GM21529 (cell line): ENCODE results near the gene EXT2.

Source experiments
- ATAC-seq: cut with Tn5 transposase; IDR thresholded peaks from one replicate; pipeline ENCODE4 v1.9.1; 2021; ENCODE audit not compliant: unreplicated experiment

Gene EXT2

DNA sequence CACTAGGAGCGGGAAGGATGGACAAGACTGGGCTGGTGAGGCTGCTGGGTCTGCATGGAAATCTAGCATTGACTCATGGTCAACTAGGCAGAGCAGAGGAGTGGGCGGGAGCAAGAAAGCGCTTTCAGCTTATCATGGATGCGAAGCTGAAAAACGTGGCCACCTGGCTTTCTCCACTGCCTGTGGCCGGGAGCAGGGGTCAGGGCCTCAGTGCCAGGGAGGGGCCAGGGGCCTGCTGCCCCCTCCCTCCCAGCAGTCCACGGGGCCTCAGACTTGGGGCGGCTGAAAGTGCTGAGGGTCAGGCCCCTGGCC, 168.9 kb downstream of the EXT2 start:
- no peak for ATAC-seq

DNA sequence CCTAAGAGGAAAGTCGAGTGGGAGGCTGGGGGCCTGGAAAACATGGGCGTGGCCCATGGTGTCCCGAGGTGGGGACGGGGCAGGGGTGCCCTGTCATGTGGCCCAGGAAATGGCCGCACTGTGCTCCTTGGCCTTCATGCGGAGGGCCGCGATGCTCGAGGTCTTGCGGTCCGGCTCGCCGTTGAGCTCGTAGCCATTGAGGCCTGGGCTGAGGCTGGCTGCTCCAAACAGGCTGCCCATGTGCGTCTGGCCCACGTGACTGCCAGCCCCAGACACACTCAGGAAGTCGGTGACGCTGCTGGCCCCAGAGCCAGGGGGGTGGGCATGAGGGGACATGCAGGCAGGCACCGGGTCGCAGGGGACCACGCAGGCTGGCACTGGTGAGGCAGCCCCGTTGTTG, 169.3 kb downstream of the EXT2 start:
- ATAC-seq, result no peak

DNA sequence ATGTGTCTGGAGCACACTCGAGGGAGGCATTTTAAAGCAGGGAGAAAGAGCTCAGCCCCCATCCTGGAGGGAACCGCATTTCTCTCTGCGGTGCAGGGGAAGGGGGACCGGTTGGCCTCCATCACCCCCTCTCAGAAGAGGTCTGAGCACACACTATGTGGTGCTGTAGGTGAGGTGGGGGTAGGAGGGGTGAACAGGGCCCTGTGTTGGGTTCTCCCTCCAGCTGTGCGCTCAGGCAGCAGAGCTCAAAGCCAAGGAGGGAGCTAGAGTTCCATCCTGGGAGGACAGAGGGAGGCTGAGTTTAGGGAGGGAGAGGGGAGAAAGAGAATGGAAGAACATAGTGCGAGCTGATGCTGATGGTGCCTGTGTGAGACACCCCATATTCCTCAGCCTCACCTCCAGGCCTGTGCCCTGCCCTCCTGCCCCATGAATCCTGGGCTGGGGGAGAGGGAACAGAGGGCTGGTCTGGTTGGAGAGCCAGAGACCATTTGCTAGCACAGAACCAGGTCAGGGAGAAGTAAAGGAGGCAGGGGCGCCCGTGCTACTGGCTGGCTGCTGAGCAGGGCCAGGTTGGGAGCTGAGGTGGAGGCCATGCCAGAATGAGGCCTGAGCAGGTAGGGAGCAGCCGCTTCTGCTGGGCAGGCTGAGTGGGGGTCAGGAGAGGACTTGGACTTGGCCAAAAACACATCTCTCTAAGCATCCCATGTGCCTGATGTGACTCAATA, 170.7 kb downstream of the EXT2 start:
- no peak for ATAC-seq

DNA sequence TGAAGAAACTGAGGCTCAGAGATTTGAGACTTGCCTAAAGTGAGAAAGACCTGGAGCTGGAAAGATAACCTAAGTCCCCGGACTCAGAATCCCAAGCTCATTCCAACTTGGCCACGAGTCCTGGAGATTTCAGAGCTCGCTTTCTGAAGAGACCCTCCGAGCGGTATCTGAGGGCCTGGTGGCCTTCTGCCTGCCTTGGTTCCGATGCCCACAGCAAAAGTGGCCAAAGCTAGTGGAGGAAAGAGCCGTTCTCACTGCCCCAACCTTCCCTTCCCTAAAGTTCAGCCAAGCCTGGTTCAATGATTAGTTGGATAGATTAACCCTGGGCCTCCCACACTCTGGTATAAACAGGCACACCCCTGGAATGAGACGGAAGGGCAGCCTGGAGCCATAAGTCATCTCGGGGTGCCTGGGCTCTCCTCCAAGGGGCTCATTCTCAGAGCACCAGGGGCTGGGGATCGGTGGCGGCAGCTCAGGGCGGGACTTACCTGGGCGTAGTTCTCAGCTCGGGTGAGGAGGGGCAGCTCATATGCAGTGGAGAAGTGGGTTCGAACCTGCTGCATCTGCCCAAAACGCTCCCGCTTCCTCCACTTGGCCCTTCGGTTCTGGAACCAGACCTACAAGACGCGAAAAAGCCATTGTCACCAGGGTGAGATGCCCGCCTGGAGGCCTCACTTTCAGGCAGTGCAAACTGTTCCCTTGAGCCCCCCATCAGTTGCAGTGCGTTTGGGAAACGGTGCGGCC, 171.7 kb downstream of the EXT2 start:
- ATAC-seq, result no peak

DNA sequence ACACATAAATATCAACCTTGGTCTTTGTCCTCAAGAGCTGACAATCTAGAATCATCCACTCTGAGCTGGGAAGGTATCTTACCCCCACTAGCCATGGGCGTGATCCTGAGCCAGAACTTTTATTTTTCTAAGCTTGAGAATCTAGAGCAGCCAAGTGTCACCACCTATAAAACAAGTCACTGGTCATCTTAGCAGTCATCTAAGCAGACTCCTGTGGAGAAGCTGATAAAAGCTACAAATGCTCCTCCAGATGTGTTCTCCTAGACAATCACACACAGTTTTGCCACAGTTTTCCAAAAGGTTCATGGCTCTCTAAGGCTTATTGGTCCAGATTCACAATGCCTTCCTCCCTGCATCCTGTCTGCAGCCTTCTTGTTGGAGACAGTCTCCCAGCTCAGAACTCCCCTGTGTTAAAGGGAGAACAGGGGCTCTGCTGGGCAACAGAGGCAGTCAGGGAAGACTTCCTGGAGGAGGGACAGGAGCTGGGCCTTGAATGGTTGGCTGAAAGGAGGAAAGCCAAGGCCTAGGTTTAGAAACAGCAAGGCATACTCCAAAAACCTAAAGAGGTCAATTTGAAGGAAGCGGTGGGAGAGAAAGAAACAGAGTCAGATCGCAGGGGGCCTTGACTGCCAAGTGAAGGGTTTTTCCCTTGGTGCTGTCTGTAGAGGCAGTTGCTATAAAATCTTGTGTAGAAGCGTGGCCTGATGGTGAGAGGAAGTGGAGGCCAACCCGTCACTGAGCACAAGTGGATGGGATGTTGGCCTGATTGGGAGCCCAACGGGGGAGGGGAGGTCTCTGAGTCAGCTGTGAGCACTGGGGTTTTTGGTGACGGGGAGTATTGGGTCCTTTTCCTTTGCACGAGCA, 172.5 kb downstream of the EXT2 start:
- no peak for ATAC-seq

DNA sequence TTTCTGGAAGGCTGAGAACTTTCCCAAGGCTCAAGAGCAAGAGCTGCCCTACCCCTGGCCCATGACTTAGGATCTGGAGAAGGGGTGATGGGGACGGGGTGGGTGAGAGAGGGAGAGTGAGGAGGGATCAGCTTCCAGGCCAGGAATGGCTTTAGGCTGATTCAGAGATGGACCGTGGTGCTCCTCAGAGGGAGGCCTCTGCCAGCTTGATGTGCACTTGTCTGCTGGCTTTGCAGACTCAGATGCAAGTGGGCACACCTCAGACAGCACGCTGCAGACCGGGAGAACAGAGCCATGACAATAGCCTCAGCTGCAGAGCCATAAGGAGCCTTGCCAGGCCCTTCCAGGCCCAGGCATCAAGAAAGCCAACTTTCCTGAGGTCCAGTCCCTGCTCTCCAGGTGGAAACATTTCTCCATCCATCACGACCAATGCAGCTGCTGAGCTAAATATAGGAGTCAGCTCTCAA, 173.2 kb downstream of the EXT2 start:
- ATAC-seq, result no peak

DNA sequence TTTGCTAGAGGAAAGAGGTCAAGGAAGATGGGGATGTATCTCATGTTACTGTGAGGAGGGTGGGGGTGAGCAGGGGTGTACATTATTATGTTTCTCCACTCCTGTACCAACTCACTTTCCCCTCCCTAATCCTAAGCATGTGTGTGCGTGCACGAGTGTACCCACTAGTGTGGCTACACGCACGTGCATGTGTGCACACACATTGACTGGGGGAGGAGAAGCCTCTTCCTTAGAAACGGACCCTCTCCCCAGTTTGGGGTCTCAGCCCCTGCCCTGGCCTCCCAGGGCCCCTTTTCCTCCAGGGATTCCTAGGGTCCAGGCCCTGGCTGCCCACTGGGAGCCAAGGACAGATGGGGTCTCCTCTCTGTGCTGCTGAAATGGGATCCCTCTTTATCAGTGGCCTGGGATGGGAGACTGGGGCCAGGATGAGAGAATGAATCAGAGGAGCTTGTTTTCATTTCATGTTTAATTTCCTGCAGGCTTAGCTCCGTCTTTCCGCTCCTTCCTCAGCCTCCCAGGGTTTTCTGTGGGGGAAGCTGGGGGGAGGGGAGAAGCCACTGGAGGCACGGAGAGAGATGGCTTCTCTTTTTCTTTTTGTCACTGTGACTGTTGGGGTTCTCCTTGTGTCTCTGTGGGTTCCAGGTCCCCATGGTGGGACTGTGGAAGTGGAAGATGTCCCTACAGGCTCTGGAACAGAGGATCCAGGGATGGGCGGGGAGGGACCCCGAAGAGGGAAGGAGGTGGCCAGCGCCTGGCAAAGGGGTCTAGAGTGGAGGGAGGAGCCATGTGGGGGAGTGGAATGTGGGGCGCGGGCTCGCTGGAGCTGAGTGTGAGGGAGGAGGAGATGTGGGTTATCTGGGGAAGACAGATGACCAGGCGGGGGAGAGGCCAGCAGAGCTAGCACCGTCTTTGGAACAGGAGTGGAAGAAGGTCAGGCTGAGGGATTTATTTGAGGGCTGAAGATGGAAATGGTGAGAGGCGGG, 174.2 kb downstream of the EXT2 start:
- ATAC-seq, result no peak

DNA sequence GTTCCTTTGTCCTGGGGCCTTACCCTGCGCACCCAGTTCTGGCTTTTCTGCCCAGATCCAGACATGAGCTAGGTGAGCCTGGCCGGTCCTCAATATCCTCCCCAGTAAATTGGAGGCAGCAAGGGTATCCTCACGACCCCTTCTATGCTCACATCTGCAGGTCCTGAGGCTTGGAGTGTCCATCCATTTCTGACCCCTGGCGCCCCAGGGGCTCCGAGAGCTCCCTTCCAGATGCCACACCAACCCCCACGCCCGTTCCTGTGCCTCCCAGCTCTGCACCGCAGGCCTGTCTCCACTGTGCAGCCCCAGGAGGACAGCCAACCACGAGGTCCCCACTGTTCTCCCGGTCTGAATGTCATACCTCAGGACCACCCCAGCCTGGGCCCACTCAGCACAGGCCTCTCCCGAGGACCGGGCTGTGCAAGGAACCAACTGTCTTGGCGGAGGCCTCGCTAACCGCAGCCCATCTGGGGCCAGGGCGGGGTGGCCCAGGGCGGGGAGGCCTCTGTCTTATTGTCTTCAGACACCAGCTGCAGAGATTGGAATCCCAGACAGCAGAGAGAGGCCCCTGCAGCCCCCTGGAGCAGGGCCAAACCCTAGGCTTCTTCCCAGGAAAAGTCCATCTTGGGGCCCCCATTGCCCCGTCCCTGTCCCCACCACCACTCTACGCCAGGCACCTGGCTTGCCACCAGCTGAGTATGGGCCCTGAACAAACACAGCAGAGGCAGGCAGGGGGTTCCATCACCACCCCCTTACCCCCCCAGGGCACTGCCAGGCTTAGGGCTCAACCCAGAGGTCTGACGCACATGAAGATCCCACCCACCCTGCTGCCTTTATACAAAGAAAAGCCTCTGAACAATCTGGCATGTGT, 175.2 kb downstream of the EXT2 start:
- ATAC-seq, result no peak

DNA sequence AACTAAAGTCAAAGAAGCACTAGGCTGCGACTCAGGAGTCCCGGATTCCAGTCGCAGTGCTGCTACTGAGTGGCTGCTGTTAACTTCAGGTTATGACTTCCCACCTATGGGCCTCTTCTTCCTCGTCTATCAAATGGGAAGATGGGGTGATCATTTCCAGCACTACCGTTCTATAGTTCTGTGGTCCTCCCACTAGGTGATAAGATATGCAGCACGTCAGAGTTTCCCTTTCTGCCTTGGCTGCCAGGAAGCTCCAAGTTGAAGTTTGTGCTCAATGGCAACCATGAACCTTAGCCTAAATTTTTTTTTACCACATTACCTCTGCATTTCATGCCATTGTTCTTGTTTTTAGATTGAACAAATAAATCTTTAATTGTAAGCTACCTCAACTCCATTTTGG, 175.8 kb downstream of the EXT2 start:
- no peak for ATAC-seq

DNA sequence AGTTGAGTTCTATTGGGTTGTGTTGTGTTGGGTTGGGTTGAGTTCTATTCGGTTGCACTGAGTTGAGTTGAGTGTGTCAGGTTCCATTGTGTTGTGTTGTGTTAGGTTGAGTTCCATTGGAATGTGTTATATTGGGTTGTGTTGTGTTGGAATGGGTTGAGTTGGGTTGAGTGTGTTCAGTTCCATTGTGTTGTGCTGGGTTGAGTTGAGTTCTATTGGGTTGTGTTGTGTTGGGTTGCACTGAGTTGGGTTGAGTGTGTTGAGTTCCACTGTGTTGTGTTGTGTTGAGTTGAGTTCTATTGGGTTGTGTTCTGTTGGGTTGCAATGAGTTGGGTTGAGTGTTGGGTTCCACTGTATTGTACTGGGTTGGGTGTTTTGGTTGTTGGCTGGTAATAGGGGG, 178.9 kb downstream of the EXT2 start:
- no peak for ATAC-seq

DNA sequence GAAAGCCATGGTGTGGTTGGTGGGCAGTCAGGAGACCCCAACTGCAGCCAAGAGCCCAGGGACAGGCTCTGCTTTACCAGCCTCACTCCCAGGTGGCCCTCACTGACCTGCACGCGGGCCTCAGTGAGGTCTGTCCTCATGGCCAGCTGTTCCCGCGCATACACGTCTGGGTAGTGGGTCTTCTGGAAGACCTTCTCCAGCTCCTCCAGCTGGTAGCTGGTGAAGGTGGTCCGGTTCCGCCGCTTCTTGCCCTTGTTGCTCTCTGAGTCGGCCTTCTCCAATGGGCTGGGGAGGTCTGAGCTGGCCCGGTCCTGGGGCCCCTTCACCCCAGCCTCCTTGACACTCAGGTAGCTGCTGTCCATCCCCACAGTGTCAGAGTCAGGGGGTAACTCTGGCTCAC, 179.8 kb downstream of the EXT2 start:
- ATAC-seq, result no peak

DNA sequence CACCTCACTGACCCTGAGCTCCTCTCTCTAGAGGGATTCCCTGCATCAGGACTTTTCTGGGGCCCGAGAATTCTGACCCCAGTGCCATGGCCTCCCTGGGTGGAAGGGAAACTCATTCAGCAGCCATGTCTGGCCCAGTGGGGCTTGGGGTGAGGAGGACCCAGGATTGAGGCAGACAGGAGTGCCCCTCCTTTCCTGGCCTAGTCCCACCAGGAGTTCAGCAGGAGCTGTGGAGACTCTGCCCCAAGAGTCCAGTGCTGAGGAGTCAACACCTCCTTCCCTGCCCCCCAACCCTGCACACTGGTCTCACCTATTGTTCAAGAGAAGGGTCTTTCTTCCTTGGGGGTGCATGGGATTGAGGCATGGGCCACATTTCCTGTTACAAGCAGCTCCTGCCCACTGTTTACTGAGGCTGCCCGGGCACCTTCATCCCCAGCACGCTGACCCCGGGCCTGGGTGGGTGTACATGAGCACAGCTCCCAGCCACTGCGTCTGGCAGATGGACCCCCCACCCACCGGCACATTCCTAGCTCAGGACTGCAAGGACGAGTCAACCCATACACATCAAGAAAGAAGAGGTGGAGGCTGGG, 180.6 kb downstream of the EXT2 start:
- ATAC-seq, result no peak

DNA sequence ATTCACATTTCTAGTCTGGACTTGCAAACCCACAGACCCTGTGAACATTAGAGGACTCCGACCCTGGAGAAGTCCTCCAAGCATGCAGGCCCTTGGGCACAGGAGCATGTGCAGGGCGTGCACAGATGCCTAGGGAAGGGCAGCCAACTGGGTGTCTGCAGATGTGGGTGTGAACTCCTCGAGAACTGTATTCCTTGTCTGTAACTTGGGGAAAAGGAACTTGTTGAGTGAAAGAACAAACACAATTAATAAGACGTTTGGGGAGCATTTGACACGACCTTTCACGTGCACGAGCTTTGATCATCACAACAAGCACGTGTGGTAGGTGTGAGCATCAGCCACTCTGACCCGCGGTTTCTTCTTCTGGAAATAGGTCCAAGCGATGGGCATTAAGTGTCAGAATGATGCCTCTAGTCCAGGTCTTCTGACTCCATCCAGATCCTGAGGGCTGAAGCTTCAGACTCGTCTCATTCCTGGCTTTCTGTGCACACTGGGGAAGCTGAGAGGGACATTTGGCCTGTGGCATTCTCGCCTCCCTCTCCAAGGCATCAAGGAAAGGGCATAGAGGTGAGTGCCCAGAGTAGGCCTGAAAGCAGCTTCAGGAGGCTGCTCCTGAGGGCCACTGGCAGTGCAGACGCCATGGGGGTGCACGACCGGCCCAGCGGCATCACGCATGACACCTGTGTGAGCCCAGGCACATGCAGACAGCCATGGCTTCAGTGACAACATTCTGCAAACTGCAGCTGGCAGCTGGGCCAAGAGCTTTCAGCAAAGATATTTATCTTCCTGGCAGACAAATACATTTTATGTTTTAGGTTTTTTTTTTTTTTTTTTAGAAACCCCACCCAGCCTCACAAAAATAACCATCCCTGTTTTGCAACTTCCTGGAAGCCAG, 182.0 kb downstream of the EXT2 start:
- ATAC-seq, result no peak

DNA sequence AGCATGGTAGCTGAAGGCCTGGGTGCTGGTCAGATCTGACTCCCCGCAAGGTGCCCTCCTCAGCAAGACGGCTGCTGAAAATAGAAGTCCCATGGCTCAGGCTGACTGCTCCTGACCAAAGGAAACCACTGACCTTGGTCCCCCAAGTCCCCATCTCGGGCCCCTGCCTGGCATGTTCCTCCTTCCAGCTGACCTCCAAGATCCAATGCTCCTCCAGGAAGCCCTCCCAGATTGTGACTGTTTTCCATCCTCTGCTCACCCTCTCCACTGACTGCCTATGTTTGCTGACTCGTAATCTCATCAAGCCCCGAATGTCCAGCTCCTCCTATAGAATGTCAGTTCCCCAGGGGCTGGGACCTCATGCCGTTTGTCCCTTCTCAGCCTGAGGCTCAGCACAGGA, 184.0 kb downstream of the EXT2 start:
- ATAC-seq, result no peak

DNA sequence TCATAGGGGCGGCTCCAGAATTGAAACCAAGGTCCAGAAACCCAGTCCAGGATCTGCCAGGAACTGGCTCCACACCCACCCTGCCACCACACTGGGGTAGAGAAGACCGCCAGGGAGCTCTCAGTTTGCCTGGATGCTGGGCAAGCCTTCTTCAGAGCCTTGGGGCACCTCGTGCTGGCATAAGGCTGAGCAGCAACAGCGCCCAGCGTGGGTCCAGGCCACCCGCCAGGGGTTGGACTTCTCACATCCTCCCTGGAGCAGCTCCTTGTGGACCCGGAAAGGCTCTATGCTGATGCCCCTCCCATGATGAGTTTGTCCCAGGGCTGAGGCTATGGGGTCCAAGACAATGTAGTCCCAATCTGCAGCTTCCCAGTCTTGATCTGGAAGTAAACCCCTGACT, 184.8 kb downstream of the EXT2 start:
- no peak for ATAC-seq

DNA sequence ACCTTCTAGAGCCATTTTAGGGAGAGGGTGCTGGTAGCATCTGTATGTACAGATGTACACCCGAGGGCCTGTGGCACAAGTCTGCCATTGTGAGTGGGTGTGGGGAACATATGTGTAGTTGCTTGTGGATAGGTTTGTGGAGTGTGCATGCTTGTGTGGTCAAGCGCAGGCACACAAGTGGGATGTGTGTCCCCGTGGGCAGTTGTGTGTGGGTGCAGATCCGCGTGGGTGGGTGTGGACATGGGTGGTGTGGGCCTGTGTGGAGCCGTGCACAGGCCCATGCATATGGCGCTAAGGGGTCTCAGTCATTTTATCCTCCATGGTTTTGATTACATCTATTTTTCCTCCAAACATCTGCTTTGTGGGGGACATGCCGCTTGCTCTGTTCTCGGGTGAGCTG, 185.7 kb downstream of the EXT2 start:
- ATAC-seq, result no peak

DNA sequence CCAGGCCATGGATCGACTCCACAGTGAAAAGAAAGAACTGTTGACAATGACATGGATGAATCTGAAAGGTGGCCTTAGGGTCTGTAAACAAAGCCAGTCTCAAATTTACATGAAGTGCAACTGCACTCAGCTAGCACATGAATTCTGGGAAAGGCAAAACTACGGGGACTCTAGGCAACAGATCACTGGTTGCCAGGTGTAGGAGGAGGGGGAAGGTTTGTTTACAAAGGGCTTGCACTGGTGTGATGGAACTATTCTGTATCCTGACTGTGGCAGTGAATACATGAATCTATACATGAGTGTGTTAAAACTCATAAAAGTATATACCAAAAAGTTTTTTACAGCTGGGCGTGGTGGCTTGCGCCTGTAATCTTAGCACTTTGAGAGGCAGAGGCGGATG, 187.1 kb downstream of the EXT2 start:
- ATAC-seq, result no peak

DNA sequence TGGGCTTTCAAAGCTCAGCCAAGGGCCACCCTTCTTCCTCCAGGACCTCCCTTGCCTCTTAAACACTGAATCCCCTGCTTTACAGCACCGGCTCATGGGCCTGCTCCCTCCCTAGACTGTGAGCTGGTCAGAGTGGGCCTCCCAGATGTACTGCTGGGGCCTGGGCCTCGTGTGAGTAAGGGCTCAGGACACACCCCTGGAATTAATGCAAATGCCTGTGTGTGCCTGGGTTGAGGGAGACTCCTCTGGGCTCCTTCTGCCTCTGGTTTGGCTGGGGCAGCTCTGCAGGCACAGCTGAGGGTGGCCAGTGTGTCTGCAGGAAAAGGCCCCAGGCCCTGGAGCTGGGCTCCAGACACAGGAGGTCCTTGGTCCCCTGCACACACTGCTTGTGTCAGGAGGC, 190.3 kb downstream of the EXT2 start:
- no peak for ATAC-seq
